ENCODE data around the gene BUD31.
A peak's percentile ranks its signal among the peaks of the same experiment; 100 is the strongest.
"Not testable (repeated sequence)": the region's sequence is repeated elsewhere in the genome, so short reads cannot be mapped to it uniquely, and the experiment has no call there.

The BUD31 gene

DNA sequence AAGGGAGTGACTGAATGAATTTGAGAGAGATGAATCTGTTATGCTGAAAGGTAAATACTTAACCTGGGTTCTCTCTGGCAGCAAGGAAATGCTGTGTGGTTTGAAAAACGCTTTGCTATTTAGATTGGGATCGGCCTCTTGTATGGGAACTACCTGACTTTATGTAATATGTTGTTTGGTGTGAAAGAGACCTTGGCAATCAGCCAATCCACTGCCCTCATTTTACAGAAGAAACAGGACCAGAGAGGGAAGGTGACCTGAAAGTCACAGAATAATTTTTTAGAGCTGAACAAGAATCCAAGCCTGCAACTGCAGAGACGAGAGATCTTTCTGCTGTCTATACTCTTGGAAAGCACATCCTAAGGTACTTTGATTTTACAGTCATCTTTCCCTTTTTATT, 1.0 kb downstream of the BUD31 start:
- DNase-seq (ENCODE audit: low read depth, low spot score): no peak
- ChIA-PET POLR2A (interaction anchor here (0.8 to 3.5 kb wide), 2 partner anchors 11 kb away, joined by 3 to 21 read pairs; no protein-coding TSS in a partner anchor), CTCF (interaction anchor here (0.6 kb wide), 1 partner anchor 13 kb away, joined by 3 read pairs; no protein-coding TSS in a partner anchor)
- TF ChIP-seq, protein P1, sequence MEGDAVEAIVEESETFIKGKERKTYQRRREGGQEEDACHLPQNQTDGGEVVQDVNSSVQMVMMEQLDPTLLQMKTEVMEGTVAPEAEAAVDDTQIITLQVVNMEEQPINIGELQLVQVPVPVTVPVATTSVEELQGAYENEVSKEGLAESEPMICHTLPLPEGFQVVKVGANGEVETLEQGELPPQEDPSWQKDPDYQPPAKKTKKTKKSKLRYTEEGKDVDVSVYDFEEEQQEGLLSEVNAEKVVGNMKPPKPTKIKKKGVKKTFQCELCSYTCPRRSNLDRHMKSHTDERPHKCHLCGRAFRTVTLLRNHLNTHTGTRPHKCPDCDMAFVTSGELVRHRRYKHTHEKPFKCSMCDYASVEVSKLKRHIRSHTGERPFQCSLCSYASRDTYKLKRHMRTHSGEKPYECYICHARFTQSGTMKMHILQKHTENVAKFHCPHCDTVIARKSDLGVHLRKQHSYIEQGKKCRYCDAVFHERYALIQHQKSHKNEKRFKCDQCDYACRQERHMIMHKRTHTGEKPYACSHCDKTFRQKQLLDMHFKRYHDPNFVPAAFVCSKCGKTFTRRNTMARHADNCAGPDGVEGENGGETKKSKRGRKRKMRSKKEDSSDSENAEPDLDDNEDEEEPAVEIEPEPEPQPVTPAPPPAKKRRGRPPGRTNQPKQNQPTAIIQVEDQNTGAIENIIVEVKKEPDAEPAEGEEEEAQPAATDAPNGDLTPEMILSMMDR (IDR thresholded peaks at IDR 0.05; ENCODE audit: insufficient read depth, low read length, missing control alignments): no peak
- H3K4me3 ChIP-seq (ENCODE audit: low read depth, low read length): peak overlapping the region; percentile 98

DNA sequence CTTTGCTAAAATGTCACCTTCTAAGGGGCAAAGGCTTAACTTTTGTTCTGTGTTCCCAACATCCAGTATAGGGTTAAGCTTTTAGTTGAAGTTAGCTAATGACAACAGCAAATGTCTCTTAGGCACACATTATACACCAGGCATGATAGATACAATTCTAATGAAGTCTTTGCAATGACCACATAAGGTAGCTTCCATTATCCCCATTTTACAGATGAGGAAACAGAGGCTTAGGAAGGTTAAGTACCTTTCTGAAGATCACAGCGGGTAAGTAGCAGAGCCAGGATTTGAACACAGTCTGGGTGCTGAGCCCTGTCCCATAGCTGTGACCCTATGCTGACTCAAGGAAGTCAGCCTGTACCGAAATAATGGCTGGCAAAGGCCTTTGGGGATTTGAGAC, 1.9 kb downstream of the BUD31 start:
- no peak overlapping the region for H3K4me3 ChIP-seq (ENCODE audit: low read depth, low read length)
- no peak for DNase-seq (ENCODE audit: low read depth, low spot score)
- POLR2A ChIA-PET: no interaction called here
- CTCF ChIA-PET: no interaction called here
- TF ChIP-seq, protein P1 (IDR thresholded peaks at IDR 0.05; ENCODE audit: insufficient read depth, low read length, missing control alignments): no peak

DNA sequence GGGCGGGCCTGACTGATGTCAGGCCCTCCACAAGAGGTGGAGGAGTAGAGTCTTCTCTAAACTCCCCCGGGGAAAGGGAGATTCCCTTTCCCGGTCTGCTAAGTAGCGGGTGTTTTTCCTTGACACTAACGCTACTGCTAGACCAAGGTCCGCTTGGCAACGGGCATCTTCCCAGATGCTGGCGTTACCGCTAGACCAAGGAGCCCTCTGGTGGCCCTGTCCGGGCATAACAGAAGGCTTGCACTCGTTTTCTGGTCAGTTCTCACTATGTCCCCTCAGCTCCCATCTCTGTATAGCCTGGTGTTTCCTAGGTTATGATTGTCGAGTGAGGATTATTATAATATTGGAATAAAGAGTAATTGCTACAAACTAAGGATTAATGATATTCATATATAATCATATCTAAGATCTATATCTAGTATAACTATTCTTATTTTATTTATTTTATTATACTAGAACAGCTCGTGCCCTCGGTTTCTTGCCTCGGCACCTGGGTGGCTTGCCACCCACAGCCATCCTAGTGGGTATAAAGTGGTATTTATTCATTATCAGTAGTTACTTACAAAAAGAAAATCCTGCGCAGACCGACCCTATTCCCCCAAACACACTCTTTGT, 6.9 kb downstream of the BUD31 start:
- POLR2A ChIA-PET: interaction anchor here (0.6 to 0.7 kb wide), 2 partner anchors 28 to 43 kb away, joined by 3 to 5 read pairs; no protein-coding TSS in a partner anchor
- CTCF ChIA-PET: interaction anchor here (1.0 to 1.5 kb wide), 4 partner anchors 8 to 53 kb away, joined by 3 to 5 read pairs (median 5); partner anchors contain the start of gene PDAP1
- DNase-seq (ENCODE audit: low read depth, low spot score); H3K4me3 ChIP-seq (ENCODE audit: low read depth, low read length): not testable (repeated sequence)
- TF ChIP-seq, protein P1 (IDR thresholded peaks at IDR 0.05; ENCODE audit: insufficient read depth, low read length, missing control alignments): peak; percentile 52

DNA sequence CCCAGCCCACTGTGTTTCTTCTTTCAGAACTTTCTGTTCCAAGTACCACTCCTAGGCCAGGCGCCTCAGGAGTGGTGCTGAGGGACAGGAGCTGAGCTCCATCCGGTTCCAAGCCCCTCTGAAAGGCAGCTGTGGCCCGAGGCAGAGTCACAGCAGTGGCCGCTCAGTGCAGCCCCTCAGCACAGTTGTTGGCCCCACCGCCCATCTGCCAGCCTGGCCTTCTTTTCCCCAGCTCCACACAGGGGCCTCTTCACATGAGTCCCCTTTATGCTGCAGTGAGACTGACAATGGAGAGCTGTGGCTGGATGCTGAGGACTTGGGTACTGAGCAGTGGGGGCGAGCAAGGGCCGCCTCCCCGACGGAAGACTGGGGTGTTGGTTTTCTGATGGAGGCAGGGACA, 9.5 kb downstream of the BUD31 start:
- ChIA-PET POLR2A (no interaction called here), CTCF (interaction anchor here (0.8 kb wide), 1 partner anchor 20 kb away, joined by 3 read pairs; no protein-coding TSS in a partner anchor)
- no peak for DNase-seq (ENCODE audit: low read depth, low spot score)
- TF ChIP-seq, protein P1 (IDR thresholded peaks at IDR 0.05; ENCODE audit: insufficient read depth, low read length, missing control alignments): no peak
- H3K4me3 ChIP-seq (ENCODE audit: low read depth, low read length): no peak overlapping the region

DNA sequence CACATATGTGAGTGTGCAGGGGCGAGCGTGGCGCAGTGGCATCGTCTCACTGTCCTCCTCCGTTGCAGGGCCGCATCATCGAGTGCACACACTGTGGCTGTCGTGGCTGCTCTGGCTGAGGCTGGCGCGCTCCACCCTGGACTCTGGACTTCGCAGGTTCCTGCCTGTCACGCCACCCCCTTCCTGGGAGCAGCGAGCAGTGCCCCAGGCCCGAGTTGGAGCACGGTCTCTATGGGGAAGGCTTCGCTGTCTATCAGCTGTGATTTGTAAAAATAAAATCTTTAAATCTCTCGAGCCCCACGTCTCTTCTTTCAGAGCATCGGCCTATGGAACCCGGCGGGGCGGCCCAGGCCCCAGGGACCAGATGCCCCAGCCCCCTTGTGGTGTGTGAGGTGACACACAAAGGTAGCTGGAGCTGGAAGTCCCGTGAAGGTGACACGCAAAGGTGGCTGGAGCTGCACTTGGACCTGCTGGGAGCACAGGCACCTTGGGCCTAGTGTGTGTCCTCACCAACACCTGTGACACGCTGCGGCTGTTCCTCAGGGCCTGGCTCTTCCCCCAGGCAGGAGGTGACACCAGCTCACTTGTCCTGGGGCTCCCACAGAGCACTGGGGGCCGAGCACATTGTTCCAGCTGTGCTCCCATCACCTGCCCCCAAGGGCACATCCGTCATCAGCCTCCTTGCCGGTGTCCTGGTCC, 10.7 kb downstream of the BUD31 start:
- ChIA-PET POLR2A (interaction anchor here (1.3 to 1.4 kb wide), 2 partner anchors 11 kb away, joined by 3 to 4 read pairs; partner anchors contain the start of genes BUD31 and PDAP1), CTCF (no interaction called here)
- DNase-seq (ENCODE audit: low read depth, low spot score): no peak
- H3K4me3 ChIP-seq (ENCODE audit: low read depth, low read length): no peak overlapping the region
- TF ChIP-seq, protein P1 (IDR thresholded peaks at IDR 0.05; ENCODE audit: insufficient read depth, low read length, missing control alignments): no peak

DNA sequence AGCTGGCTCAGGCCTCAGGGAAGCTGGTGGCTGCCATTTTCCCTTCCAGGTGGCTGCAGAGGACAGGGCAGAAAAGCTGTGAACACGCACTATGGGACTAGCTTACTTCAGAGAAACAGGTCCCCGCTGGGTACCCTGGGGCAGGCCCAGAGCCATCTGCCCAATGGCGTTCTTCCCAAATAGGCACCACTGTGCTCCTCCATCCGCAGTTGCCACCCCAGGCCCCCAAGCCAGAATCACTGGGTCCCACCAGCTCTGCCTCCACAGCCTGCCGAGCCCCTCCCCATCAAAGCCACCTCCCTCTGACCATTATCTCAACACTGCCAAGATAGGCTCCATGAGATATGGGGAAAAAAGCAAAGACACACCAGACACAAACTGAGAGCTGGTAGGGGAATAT, 11.4 kb downstream of the BUD31 start:
- DNase-seq (ENCODE audit: low read depth, low spot score): no peak
- H3K4me3 ChIP-seq (ENCODE audit: low read depth, low read length): no peak overlapping the region
- ChIA-PET POLR2A (interaction anchor here (1.0 to 1.4 kb wide), 3 partner anchors 10 to 12 kb away, joined by 3 to 4 read pairs (median 3); partner anchors contain the start of genes BUD31 and PDAP1), CTCF (no interaction called here)
- TF ChIP-seq, protein P1 (IDR thresholded peaks at IDR 0.05; ENCODE audit: insufficient read depth, low read length, missing control alignments): no peak
